ENCODE data around the gene FBXW2. TPM values are rescaled to one million over a fixed set of nuclear protein-coding genes. Genes with fewer than 3 reads are reported as not detected.
"Not testable (repeated sequence)": the region's sequence is repeated elsewhere in the genome, so short reads cannot be mapped to it uniquely, and the experiment has no call there.

FBXW2 gene
- total and polyA plus RNA-seq, 2 experiments from 2014 or later = 23.7 to 45.5 TPM

DNA sequence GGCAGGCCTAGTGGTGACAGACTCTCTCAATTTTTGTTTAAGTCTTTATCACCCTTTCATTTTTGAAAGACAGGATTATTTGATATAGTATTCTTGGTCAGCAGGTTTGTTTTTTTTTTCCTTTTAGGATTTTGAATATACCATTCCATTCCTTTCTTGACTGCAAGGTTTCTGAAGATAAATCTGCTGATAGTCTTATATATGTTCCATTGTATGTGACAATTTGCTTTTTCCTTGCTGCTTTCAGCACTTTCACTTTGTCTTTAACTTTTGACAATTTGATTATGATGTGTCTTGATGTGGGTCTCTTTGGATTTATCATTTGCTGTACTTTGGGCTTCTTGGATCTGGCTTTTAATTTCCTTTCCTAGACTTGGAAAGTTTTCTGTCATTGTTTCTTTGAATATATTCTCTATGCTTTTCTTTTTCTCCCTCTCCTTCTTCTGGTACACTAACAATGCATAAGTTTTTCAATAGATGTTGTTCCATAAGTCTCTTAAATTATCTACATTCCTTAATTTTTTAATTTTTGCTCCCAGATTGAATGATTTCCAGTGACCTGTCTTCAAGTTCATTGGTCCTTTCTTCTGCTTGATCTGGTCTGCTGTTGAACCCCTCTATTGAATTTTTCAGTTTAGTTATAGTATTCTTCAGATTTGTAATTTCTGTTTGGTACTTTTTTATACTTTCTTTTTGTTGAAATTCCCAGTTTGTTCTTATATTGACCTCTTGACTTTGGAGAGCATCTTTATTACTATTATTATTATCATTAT is 14.6 kb upstream of the FBXW2 start:
- Histone ChIP-seq H3K9ac (no peak overlapping the region), H3K9me2 (ENCODE audit: insufficient read depth) (no peaks in the 10 kb centered on the region), H3K4me1 (ENCODE audit: insufficient read depth) (no peaks in the 10 kb centered on the region), H3K27me3 (replicated peaks; ENCODE audit: insufficient read depth) (no peaks in the 10 kb centered on the region), H4K20me1 (ENCODE audit: insufficient read depth) (no peaks in the 10 kb centered on the region), H3K27ac (no peak overlapping the region), H3F3A (ENCODE audit: insufficient read depth) (no peaks in the 10 kb centered on the region), H3K4me2 (ENCODE audit: unreplicated experiment) (no peak overlapping the region), H2AFZ (no peak overlapping the region), H3K4me3 (no peak overlapping the region), H3K9me3 (ENCODE audit: low read depth) (no peaks in the 10 kb centered on the region), H3K36me3 (ENCODE audit: low read depth) (no peaks in the 10 kb centered on the region), H3K79me2 (ENCODE audit: insufficient read depth) (no peaks in the 10 kb centered on the region)
- no peak for DNase-seq
- in situ Hi-C loops (cut with MboI) = no loop called here
- TF ChIP-seq EZH2phosphoT487 (IDR thresholded peaks at IDR 0.05; ENCODE audit: insufficient read depth, low read depth) = no peak
- TF ChIP-seq EZH2 (IDR thresholded peaks at IDR 0.05; ENCODE audit: insufficient read depth, poor library complexity, severe bottlenecking) = no peak

DNA sequence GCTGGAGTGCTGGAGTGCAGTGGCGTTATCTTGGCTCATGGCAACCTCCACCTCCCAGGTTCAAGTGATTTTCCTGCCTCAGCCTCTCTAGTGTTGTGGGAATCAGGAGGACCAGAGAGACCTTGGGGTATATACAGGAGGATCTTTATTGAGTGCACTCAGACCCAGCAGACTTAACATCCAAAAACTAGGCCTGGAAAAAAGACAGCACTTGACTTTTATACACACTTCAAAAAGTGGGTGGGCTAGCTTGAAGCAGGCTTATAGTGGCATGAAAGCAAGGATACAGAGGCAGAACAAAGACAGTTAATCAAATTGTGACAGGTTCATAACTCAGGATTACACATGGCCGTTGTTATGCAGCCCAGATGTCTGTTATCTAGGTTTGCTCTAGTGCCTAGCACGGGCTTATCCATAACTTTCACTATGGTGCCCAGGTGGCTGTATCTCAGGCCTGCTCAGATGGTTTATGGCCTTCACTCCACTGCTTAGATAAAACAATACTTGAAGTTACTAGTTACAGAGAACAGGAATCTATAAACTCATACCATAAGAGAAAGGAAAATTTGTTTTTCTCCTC is 11.7 kb upstream of the FBXW2 start:
- DNase-seq; H3K4me3 ChIP-seq; H3K79me2 ChIP-seq (ENCODE audit: insufficient read depth); H3K27ac ChIP-seq; H3K9me2 ChIP-seq (ENCODE audit: insufficient read depth); H3K4me1 ChIP-seq (ENCODE audit: insufficient read depth); H3K36me3 ChIP-seq (ENCODE audit: low read depth); H3K4me2 ChIP-seq (ENCODE audit: unreplicated experiment); H3K27me3 ChIP-seq (replicated peaks; ENCODE audit: insufficient read depth); H3K9ac ChIP-seq; H2AFZ ChIP-seq; H3F3A ChIP-seq (ENCODE audit: insufficient read depth); H3K9me3 ChIP-seq (ENCODE audit: low read depth); in situ Hi-C loops (cut with MboI); H4K20me1 ChIP-seq (ENCODE audit: insufficient read depth): not testable (repeated sequence)
- 72 to 73% methylated on average over 3 of the region's 3 CpGs for WGBS, 2 experiments (ENCODE audit: low coverage in 1 of 2, low lambda C conversion rate in 2 of 2, missing lambda C conversion rate in 2 of 2)

DNA sequence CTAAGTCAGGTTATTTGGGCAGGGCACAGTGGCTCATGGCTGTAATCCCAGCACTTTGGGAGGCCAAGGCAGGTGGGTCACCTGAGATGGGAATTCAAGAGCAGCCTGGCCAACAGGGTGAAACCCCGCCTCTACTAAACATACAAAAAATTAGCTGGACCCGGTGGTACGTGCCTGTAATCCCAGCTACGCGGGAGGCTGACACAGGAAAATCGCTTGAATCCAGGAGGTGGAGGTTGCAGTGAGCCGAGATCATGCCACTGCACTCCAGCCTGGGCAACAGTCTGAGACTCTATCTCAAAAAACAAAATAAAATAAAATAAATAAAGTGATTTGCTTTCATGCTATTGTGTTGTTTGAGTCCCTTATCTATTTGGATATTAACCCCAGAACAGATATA is 8.2 kb upstream of the FBXW2 start:
- no peak overlapping the region for H2AFZ ChIP-seq
- WGBS, 2 experiments (ENCODE audit: low coverage in 1 of 2, low lambda C conversion rate in 2 of 2, missing lambda C conversion rate in 2 of 2) = 81 to 84% methylated on average over 7 of the region's 7 CpGs

DNA sequence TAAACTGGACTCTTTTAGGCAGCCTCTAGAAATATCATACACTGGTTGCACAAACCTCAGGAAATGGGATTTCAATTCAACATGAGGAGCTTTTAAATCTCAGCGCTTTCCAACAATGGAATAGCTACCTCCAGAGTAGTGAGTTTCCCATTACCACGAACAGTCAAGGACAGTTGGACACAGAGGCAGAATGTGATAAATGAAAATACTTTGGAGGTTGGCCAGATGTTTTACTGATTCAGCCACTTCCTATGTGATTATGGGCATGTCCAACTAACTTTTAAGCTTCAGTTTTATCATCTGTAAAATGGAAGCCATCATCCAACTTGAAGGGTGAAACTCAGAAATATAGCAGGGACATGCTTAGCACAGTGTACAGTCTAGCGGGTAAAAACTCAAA is 2.1 kb downstream of the FBXW2 start:
- peaks cover 76% of the 10 kb centered on the region for H3K79me2 ChIP-seq (ENCODE audit: insufficient read depth)
- H3K27me3 ChIP-seq (replicated peaks; ENCODE audit: insufficient read depth) = no peaks in the 10 kb centered on the region
- H2AFZ ChIP-seq = no peak overlapping the region
- H3K36me3 ChIP-seq (ENCODE audit: low read depth) = peaks cover 21% of the 10 kb centered on the region
- no peak overlapping the region for H3K4me3 ChIP-seq
- in situ Hi-C loops (cut with MboI) = no loop called here
- H3K4me2 ChIP-seq (ENCODE audit: unreplicated experiment) = peak overlapping the region; percentile 78
- peak; percentile 13 for DNase-seq
- H3F3A ChIP-seq (ENCODE audit: insufficient read depth) = 0 out of 2 replicates have a peak, but pooled peaks cover 8% of the 10 kb centered on the region
- no peaks in the 10 kb centered on the region; the same call in 1 of the 2 replicates for H4K20me1 ChIP-seq (ENCODE audit: insufficient read depth)
- H3K9me2 ChIP-seq (ENCODE audit: insufficient read depth) = no peaks in the 10 kb centered on the region
- H3K4me1 ChIP-seq (ENCODE audit: insufficient read depth) = peaks cover 19% of the 10 kb centered on the region
- 95 to 98% methylated on average over 3 of the region's 3 CpGs for WGBS, 2 experiments (ENCODE audit: low coverage in 1 of 2, low lambda C conversion rate in 2 of 2, missing lambda C conversion rate in 2 of 2)
- H3K9me3 ChIP-seq (ENCODE audit: low read depth) = no peaks in the 10 kb centered on the region
- no peak for TF ChIP-seq EZH2phosphoT487 (IDR thresholded peaks at IDR 0.05; ENCODE audit: insufficient read depth, low read depth)
- TF ChIP-seq EZH2 (IDR thresholded peaks at IDR 0.05; ENCODE audit: insufficient read depth, poor library complexity, severe bottlenecking) = no peak
- H3K27ac ChIP-seq = no peak overlapping the region
- no peak overlapping the region for H3K9ac ChIP-seq

More for the DNA sequence above, 8.2 kb upstream of the FBXW2 start:
- no peak for TF ChIP-seq EZH2 (IDR thresholded peaks at IDR 0.05; ENCODE audit: insufficient read depth, poor library complexity, severe bottlenecking)
- no peak for TF ChIP-seq EZH2phosphoT487 (IDR thresholded peaks at IDR 0.05; ENCODE audit: insufficient read depth, low read depth)
- Histone ChIP-seq H4K20me1 (ENCODE audit: insufficient read depth) (no peaks in the 10 kb centered on the region), H3K4me3 (no peak overlapping the region), H3K4me1 (ENCODE audit: insufficient read depth) (no peaks in the 10 kb centered on the region), H3F3A (ENCODE audit: insufficient read depth) (no peaks in the 10 kb centered on the region), H3K36me3 (ENCODE audit: low read depth) (no peaks in the 10 kb centered on the region), H3K4me2 (ENCODE audit: unreplicated experiment) (no peak overlapping the region), H3K79me2 (ENCODE audit: insufficient read depth) (no peaks in the 10 kb centered on the region), H3K9ac (no peak overlapping the region), H3K9me2 (ENCODE audit: insufficient read depth) (no peaks in the 10 kb centered on the region), H3K9me3 (ENCODE audit: low read depth) (no peaks in the 10 kb centered on the region), H3K27me3 (replicated peaks; ENCODE audit: insufficient read depth) (no peaks in the 10 kb centered on the region), H3K27ac (no peak overlapping the region)
- DNase-seq = no peak
- in situ Hi-C loops (cut with MboI) = no loop called here

Data from GM23248 (cell line).